HG03457 (cell line): ENCODE measurements around the gene OGFOD3.

Experiments
- ATAC-seq: cut with Tn5 transposase; IDR thresholded peaks from one replicate; pipeline ENCODE4 v1.9.1; 2021; ENCODE audit warnings: moderate number of reproducible peaks; ENCODE audit not compliant: unreplicated experiment

OGFOD3 gene

DNA sequence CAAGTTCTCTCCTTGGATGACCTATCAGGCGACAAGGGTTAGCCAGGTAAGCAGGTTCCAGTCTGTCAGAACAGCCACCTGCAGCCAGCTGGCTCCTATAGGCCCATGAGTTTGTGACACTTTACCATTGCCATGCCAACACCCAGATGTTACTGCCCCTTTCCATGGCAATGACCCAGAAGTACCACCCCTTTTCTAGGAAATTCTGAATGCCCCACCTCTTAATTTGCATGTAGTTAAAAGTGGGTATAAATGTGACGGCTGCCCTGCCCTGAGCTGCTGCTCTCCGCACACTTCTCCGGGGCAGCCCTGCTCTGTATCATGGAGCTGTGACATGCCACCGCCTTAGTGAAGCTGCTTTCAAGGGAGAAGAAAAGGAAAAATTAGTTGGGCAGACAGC, 74.8 kb downstream of the OGFOD3 start:
- ATAC-seq, result no peak

DNA sequence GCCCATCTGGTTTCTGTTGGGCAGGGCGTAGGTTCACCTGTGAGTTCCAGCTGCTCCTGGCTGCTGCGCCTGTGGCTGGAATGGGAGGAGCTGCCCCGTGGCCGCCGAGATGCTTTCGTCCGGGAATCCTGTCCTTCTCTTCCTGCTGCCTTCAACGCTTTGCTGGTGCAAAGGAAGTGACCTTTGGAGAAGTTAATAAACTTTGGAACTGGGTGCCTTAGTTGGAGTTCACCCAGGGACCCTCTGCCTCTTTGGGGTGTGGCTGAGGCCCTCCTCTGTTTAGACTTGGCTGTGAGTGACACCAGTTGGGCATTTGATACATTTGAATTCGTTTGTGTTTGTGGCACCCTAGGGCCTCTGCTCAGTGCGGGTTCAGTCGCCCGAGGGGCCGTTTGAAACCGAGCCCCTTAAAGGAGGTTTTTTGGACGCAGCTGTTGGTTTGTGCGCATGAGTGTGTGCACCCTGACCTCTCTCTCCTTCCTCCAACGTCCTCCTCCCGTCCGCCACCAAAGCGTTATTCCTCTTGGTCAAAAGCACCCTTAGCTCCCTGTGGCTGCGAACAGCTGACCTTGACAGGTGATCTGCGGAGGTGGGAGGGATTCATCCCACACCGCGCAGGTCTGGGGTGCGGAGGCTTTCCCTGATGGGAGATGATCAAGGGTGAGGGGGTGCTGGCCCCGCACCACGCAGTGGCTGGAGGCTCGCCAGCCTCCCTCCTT, 75.9 kb downstream of the OGFOD3 start:
- ATAC-seq, result no peak

DNA sequence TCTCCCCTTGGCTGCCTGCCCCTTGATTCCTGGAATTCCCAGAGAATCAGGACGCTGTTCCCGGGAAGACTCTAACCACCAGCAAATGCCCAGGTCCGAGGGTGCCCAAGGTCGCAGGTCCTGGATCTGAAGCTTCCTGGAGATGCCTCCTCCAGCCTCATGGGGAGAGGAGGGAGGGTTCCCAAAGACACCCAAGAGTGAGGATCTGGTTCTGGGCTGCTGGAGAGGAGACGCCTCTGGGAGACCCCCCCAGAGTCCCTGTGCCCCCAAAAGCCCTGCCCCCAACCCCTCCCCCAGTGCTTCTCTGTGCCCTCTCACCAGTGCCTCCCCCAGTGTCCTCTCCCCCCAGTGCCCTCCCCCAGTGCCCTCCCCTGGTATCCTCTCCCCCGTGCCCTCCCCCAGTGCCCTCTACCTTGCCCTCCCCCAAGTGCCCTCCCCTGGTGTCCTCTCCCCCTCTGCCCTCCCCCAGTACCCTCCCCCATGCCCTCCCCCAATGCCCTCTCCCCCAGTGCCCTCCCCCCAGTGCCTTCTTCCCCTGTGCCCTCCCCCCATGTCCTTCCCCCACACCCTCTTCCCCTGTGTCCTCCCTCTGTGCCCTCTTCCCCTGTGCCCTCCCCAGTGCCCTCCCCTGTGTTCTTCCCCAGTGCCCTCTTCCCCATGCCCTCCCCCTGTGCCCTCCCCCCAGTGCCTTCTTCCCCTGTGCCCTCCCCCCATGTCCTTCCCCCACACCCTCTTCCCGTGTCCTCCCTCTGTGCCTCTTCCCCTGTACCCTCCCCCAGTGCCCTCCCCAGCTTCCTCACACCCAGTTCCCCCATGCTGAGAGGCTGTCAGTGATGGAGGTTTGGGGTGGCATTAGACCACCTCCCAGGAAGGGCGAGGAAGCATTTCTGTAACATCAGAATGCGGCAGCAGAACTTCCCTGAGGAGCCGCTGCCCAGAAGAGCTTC, 78.5 kb downstream of the OGFOD3 start:
- ATAC-seq, result no peak
